NCI-H2171 (cell line): Measurements from ENCODE around the gene ZNF169.
"Not testable (repeated sequence)": the region's sequence is repeated elsewhere in the genome, so short reads cannot be mapped to it uniquely, and the experiment has no call there.

Experiments used
- DNase-seq: peaks from one replicate; lab custom pipeline; 2025; lab: John Stamatoyannopoulos, UW

Gene ZNF169

DNA sequence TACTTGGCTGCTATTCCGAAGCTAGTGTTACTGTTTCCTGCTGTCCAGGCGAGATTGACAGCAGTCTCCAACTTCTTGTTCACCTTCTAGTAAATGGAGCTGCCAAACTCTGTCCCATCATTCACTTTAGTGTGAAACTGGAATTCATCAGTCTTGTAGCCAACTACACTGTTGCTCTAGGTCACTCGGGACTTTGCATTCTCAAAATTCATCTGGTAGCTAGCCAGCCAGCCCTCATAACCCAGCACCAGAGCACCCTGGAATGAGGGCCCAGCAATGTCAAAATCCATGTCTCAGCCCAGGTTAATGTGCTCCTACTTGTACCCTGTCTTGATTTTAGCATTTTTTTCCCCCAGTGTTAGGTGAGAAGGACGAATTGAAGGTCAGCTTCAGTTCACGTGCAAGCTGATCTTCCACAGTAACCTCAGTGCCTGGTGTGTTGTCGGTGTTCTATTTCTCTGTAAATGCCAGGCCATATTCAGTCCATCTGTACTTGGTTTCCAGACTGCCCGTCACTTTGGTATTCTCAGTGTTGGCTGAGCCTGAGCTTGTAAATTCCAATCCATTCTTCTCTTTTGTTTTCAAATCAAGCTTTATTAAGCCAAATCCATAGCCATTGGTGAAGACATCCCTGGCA is 28.9 kb downstream of the ZNF169 start:
- DNase-seq, result no peak

DNA sequence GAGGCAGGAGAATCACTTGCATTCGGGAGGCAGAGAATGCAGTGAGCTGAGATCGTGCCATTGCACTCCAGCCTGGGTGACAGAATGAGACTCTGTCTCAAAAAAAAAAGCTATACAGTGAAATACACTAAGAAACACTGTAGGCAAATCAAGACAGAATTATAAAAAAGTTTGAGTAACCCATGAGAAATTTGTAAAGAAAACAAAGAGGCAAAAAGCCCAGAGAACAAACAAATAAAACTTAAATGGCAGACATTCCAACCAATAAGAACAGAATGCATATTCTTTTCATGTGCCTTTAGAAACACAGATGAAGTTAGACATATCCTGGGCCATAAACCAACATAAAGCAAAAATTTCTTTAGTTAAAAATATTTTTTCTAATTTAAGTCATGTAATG is 30.6 kb downstream of the ZNF169 start:
- DNase-seq, result no peak

DNA sequence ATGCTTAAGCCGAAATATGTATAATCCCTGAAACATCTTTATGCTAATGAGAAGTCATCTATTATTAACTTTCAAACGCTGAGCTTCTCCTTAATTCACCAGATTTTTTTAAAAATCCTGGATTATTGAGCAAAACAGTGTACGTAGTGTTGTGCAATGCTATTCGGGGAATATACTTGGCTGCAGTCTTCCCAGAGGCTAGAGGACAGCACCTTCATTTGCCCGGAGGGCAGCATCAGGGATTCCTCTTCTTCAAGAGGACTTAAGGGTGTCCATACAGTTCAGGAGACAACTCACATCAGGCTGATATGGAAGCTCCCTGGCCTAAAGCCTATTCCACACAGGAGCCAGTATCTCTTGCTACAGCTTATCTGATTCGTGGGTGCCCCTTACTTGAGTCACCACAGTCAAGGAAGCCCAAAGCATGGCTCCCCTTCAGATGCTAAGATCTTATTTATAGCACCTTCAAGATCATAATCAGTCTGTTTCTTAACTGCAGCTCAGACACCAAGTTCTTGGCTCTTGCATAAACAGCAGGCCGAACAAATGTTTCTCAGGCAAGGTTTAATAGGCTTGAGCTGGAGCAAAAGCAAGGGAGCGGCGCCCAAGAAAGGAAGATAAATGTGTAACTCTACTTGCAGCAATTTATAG is 40.0 kb downstream of the ZNF169 start:
- DNase-seq, result no peak

DNA sequence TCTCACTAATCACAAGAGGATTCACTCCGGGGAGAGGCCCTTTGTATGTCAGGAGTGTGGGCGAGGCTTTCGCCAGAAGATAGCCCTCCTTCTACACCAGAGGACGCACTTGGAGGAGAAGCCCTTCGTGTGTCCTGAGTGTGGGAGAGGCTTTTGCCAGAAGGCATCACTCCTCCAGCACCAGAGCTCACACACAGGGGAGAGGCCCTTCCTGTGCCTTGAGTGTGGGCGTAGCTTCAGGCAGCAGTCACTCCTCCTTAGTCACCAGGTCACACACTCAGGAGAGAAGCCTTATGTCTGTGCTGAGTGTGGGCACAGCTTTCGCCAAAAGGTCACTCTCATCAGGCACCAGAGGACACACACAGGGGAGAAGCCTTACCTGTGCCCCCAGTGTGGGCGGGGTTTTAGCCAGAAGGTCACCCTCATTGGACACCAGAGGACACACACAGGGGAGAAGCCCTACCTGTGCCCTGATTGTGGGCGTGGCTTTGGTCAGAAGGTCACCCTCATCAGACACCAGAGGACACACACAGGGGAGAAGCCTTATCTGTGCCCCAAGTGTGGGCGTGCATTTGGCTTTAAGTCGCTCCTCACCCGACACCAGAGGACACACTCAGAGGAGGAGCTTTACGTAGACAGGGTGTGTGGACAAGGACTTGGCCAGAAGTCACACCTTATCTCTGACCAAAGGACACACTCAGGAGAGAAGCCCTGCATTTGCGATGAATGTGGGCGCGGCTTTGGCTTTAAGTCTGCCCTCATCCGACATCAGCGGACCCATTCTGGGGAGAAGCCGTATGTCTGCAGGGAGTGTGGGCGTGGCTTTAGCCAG is 41.6 kb downstream of the ZNF169 start:
- no peak for DNase-seq

DNA sequence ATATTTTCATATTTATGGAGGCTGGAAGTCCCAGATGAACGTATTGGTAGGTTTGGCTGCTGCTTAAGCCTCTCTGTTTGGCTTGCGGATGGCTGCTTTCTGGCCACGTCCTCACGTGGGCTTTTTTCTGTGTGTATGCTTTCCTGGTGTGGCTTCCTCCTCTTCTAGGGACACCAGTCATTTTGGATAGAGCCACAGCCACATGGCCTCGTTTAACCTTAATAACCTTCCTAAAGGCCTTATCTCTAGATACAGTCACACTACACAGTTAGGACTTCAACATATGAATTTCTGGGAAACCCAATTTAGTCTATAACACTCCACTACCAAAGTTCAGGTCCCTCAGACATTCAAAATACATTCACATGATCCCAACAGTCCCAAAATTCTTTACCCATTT is 42.5 kb downstream of the ZNF169 start:
- DNase-seq, result no peak

DNA sequence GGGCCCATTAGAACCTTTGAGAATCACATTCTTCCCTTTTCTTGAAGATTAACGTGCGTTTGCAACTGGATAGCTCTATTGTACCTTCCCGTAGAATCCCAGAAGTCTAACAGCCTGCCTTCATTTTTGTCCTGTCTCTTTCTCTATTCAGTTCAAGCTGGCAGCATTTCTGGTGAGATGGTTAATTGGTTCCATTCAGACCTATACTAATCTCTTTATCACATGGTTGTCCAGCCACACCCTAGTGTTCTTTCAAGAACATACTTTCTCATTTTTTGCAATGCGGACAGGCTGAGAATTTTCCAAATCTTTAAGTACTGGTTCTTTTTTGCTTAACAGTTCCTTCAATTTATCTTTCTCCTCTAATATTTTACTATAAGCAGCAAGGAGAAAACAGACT is 43.3 kb downstream of the ZNF169 start:
- no peak for DNase-seq

DNA sequence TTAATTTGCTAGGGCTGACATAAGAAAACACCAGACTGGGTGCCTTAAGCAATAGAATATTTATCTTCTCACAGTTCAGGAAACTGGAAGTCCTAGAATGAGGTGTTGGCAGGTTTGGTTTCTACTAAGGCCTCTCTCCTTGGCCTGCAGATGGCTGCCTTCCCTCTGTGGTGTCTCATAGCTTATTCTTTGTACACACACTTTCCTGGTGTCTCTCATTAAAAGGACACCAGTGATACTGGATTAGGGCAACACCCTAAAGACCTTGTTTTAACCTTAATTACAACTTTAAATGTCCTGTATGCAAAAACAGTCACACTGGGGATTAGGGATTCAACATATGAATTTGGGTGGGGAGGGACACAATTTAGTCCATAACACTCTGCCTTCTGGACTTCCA is 44.2 kb downstream of the ZNF169 start:
- no peak for DNase-seq

DNA sequence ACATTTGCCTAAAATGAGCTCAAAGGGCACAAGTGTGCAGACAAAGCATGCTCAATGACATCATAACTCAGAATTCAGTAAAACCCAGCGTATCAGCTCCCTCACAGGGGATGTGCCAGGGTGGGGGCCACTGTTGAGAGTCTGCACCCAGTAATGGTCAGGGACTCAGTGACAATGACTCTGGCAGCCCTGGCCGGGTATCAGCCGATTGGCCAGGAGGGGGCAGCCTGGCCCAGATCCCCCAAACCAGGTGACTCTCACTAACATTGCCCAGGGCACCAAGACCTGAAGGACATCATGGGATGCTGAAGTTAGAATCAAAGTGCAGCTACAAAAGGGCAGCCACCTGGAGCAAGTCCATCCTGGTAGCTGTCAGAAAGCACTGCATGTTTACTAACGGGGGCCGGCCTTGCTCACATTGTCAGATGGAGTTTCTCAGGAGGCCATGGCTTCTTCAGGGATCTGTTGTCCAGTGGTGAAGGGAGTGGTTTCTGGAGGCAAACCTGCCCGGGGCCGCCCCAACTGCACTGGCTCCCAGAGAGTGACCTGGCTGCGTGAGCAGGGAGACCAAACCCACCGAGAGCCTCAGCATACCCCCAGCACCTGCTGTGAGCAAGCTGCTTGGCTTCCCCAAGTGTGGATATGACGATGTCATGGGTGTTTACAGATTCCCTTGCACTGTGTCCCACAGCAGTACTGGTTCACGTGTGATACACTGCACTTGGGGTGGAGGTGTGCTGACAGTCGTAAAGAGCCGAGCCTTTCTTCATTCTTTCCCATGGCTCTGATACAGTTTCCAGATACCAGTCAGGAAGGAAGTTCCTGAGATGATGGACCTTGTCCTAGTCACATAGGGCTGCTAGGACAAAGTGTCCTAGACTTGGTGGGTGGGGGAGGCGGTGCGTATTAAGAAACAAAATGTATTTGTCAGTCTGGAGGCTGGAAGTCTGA is 56.2 kb downstream of the ZNF169 start:
- not testable (repeated sequence) for DNase-seq

DNA sequence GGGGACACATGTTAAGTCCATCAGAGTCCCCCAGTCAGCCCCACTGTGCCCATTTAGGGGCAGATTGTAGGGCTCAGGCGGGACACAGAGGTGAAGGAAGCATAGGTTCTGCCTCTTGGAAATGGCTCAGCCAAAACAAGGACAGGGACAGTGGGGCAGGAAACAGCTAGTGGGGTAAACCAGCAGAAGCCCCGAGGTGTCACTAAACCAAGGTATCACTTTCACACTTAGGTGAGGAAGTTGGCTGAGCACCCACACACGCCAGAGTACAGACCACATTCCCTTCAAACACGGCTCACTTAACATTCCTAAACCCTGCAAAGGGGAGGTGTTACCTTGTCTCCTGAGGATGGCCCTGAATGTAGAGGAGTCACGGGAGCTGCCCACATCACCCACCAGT is 57.1 kb downstream of the ZNF169 start:
- not testable (repeated sequence) for DNase-seq

DNA sequence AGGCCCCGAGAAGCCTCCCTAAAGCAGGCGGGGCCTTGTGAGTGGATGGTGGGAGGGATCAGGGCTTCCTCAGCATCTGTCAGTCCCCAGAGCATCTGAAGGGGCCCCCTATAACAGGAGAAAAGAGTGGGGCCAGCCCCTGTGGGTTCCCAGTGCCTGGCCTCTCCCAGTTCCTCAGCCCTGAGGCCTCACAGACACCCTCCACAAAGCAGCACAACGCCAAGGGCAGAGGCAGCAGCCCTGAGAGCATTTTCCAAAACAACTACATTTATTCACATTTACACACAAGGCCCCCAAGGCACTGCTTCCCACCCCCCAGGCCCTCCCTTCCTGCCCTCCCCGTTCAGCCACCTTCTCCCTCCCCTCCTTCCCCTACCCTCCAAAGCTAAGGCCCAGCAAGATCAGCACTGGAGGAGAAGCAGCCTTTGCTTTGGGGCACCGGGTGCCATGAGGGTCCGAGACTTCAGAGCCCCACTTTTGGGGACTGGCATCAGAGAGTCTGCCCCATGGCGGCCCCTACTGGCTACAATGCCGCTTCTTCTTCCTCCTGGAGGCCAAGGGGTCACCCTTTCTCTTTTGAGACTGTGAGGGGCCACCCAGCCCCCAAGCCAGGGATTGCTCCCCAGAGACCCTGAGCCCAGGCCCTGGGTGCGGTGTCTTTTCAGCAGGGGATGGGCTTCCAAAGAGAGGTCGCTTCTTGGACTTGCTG is 59.0 kb downstream of the ZNF169 start:
- DNase-seq, result not testable (repeated sequence)

DNA sequence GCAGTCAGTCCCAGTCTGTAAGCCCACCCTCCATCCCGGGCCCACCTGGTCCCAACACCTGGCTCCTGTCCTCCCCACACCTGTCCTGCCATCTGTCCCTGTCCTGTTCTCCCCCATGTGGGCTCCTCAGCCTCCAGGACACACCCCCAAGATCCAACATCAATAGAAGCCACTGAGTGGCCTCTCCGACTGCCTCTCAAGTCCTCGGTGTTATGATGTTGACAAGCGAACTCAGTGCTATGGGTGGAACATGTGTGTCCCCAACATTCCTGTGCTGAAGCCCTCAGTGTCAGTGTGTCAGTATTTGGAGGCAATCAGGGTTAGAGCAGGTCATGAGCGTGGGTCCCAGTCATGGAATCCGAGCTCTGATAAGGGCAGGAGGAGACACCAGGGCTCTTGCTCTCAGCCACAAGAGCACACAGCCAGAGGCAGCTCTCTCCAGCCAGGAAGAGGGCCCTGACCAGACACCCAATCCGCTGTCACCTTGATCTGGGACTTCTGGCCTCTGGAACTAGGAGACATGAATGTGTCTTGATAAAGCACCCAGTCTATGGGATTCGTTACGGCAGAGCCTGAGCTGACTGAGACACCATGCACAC is 63.3 kb downstream of the ZNF169 start:
- DNase-seq, result not testable (repeated sequence)

DNA sequence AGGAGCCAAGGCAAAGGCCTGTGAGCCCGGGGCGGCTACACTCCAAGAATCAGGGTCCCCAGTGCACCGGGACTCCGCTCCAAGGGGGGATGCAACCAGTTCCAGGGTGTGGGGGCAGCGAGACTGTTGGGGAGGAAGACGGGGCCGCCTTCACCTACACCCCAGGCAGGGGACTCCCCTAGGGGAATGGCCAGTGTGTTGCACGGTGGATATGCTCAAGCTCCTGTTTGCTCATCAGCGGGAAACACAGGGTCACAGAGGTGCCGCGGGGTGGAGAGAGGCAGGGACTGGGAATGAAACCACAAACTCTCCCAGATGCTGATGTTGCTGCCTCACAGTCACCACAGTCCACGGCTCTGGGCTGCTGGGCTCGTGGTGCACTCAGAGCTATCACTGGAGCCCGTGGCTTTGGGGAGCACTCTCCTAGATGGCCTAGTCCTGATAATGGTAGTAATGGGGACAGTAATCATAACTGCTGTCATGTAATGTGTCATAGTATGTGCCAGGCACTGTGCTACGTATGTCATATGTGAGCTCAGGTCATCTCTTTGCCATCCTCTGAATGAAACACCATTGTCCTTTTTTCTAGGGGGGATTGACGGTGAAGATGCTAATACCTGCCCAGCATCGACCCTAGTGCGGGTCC is 64.2 kb downstream of the ZNF169 start:
- not testable (repeated sequence) for DNase-seq

DNA sequence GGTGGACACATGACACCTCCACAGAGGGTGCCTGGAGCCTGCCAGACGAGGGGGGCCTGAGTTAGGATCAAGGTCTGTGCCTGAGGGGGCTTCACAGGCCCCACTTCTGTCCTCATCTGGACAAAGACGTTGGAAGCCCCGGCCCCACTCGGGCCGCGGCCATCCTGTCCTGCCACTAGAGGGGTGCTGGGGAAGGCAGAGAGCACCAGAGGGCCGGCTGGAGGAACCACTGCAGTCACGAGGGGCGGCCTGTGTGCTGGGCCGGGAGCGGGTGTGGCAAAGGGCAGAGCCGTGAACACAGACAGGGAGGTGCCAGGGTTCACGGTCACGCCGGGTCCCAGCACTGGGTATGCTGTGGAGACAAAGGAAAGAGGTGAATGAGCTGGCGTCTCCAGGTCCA is 66.5 kb downstream of the ZNF169 start:
- DNase-seq, result not testable (repeated sequence)

DNA sequence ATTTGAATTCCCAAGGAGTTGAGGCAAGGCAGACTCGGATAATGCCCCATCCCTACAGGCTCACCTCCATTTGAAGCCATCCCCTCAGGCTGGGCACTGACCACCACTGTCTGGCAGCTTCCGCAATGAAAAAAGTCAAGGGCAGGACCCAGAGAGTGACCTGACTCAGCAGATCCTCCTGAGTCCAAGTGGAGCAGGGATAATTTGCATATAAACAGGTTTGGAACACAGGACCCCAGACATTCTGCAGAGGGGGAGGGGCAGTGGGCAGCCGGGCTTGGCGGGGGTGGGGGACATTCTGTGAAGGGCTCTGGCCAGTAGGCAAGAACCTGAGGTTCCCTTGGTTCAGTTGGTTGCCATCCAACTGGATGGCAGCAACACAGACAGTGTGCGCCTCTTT is 69.4 kb downstream of the ZNF169 start, which contains the start of gene NUTM2F:
TSS of gene NUTM2F (minus strand) at position 101 of the 400 bp plus-strand sequence. CDS start at position 80, 21 bp downstream.
- DNase-seq, result not testable (repeated sequence)

DNA sequence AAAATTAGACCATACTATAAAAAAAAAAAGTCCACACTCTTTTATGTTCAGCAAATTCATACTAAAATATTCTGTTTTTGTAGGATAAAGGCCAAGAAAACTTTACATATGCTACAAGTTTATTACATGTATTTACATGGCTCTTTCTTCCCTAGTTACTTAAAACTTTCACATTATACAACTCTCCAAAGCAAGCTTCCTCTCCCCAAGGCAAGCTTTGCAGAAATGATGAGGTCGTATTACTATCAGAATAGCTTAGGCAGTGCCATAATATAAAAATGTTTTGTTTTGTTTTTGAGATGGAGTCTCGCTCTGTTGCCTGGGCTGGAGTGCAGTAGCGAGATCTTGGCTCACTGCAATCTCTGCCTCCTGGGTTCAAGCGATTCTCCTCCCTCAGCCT is 77.3 kb downstream of the ZNF169 start:
- not testable (repeated sequence) for DNase-seq

DNA sequence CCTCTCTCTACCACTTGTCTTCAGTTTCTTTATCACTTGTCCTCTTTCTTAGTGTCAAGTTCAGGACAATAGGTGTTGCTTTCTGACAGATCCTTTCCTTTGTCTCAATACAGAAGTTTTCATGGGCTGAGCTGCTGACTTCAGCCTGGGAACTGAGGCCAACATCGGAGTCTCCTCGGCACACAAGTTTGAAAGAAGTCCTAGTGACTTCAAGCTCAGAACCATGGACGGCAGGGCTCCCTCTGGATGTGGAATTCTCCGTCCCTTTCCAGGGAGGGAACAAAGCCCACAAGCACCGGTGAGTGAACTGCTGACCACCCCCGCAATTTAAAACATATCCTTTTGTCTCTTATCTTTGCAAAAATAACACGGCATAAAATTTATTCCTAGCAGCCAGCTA is 79.6 kb downstream of the ZNF169 start:
- DNase-seq, result not testable (repeated sequence)

DNA sequence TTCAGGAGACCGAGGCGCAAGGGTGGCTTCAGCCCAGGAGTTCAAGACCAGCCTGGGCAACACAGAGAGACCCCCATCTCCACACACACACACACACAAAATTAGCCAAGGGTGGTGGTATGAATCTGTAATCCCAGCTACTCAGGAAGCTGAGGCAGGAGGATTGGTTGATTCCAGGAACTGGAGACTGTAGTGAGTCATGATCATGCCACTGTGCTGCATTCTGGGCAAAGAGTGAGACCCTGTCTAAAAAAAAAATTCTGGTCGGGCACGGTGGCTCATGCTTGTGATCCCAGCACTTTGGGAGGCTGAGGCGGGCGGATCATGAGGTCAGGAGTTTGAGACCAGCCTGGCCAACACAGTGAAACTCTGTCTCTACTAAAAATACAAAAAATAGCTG is 80.6 kb downstream of the ZNF169 start:
- not testable (repeated sequence) for DNase-seq

DNA sequence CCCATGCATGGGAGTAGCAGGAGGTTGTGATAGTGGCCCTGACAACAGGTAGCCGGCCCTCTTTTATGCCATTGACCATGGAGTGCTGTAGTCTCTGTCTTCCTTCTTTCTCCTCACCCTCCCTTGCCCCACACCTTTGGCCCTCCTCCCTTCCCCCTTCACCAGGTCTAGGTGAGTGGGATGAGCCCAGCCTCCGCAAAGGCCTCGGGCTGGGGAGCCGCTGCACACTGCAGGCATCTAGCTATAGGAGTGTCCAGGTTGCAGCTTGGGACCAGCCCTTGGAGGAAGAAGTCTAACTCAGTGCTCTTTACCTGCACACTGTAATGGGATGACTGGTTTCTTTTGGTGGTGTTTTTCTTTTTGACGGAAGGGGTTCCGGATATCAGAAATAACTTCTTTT is 81.7 kb downstream of the ZNF169 start:
- DNase-seq, result not testable (repeated sequence)

DNA sequence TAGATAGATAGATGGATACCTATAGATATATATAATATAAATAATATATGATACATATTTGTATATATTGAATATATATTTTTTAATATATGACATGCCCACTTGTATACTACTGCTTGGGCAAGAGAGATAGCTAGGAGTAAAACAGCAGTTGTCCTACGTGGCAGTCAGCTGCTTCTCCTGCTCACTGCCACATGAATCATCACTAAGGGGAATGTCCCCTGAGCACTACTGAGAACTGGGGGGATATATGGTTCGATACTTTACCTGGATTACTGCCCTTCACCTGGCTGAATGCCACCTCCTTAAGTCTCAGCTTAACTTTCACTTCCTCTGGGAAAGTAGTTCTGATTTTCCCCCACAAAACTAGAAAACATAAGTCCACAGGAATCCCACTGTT is 82.6 kb downstream of the ZNF169 start:
- not testable (repeated sequence) for DNase-seq

DNA sequence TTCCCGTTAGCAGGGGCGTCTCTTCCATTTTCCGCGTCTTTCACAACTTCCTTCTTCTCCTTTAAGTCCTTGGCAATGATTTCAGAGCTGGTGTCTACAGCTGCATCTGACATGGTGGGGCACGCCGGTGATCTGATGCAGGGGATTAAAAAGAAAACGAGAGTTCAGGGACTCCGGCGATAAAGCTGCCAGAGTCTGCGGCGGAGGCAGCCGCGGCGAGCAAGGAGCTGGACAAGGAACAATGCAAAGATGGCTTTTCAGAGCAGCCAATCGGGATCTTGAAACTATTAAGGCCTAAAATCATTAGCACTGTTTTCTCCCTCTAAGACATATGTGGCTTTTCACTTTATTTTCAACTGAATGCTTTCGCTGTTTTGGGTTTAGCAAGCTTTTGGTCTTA is 88.4 kb downstream of the ZNF169 start:
- DNase-seq, result not testable (repeated sequence)
